ENCODE results near the gene MAEA. TPM values are rescaled to one million over a fixed set of nuclear protein-coding genes. Genes with fewer than 3 reads are reported as not detected.

MAEA gene
- total and polyA plus RNA-seq, 2 experiments from 2014 or later = 66.6 to 73.2 TPM

DNA sequence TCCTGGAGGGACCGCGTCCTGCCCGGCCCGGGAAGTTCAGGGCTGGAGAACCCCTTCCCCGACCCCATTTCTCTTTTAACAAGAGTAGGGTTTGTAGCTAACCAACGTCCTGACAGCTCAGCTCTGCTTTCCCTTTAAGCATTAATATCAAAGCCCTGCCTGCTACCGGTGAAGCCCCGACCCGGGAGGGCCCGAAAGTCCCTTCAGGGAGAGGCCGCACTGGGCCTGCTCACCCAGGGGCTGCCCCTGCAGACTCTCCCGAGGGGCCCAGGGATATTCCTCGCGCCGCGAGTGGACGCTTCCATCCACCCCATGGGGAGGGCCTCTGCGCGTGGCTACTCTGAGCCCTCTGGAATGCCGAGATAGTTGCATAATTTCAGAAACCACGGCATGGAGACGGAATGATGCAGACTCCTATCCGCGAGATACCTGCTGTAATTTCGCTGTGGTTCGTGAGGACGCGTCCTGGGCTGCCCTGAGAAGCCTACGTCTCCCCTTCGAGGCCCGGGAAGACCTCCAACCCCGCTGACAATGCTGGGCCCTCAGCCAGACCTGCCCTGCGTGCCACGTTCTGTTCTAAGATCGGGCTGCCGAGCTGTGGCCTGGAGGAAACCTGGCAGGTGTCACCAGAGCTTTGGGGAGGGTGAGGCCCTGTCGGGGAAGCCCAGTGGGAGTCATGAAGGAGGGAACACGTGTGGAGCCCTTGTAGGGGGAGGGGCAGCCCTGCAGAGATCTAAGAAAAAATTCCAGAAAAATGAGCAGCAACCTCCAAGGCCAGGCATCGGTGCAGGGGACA lies 39.8 kb upstream of the MAEA start:
- peaks cover 45% of the 10 kb centered on the region for H3K79me2 ChIP-seq
- peak; percentile 50 for DNase-seq (ENCODE audit: low spot score)
- no peaks in the 10 kb centered on the region for H3K9me3 ChIP-seq (ENCODE audit: low read depth)
- WGBS (ENCODE audit: low lambda C conversion rate, missing lambda C conversion rate) = 60% methylated on average over 38 of the region's 39 CpGs
- peaks cover 32% of the 10 kb centered on the region for H4K20me1 ChIP-seq (ENCODE audit: insufficient read depth, poor library complexity, severe bottlenecking)
- H3K27ac ChIP-seq = peak overlapping the region; percentile 99
- H3K9me2 ChIP-seq (replicated peaks; ENCODE audit: insufficient read depth) = no peaks in the 10 kb centered on the region
- no peaks in the 10 kb centered on the region for H3K27me3 ChIP-seq
- H3K4me1 ChIP-seq (ENCODE audit: insufficient read depth) = peaks cover 25% of the 10 kb centered on the region
- H2AFZ ChIP-seq = peak overlapping the region; percentile 35
- TF ChIP-seq EZH2phosphoT487 (IDR thresholded peaks at IDR 0.05; ENCODE audit: low read depth, severe bottlenecking, unreplicated experiment) (no peak), EZH2 (IDR thresholded peaks at IDR 0.05; ENCODE audit: borderline replicate concordance) (no peak)
- peak overlapping the region; percentile 85 for H3K4me3 ChIP-seq
- peak overlapping the region; percentile 97 for H3K4me2 ChIP-seq
- no peaks in the 10 kb centered on the region for H3K36me3 ChIP-seq (replicated peaks; ENCODE audit: insufficient read depth, low read depth)

DNA sequence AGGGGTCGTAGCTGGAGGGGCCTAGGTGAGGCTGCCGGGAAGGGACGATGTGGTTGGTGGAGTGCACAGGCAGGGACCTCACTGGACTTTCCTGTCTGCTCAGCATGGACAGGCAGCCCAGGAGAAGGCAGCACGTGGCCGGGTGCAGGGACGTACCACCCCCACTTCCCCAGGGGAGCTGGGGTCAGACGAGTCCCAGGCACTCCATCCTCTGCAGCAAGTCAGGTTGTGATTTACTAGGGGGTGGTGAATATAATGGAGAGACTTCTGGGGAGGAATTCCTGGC lies 39.2 kb upstream of the MAEA start:
- Histone ChIP-seq H3K27me3 (no peaks in the 10 kb centered on the region), H3K4me1 (ENCODE audit: insufficient read depth) (peaks cover 25% of the 10 kb centered on the region), H3K4me3 (no peak overlapping the region), H3K9me2 (replicated peaks; ENCODE audit: insufficient read depth) (no peaks in the 10 kb centered on the region), H3K27ac (no peak overlapping the region), H3K4me2 (peak overlapping the region; percentile 97), H3K79me2 (peaks cover 39% of the 10 kb centered on the region), H3K9me3 (ENCODE audit: low read depth) (no peaks in the 10 kb centered on the region), H4K20me1 (ENCODE audit: insufficient read depth, poor library complexity, severe bottlenecking) (peaks cover 26% of the 10 kb centered on the region), H2AFZ (no peak overlapping the region), H3K36me3 (replicated peaks; ENCODE audit: insufficient read depth, low read depth) (no peaks in the 10 kb centered on the region)
- 95% methylated on average over 7 of the region's 7 CpGs for WGBS (ENCODE audit: low lambda C conversion rate, missing lambda C conversion rate)
- DNase-seq (ENCODE audit: low spot score) = no peak
- TF ChIP-seq EZH2phosphoT487 (IDR thresholded peaks at IDR 0.05; ENCODE audit: low read depth, severe bottlenecking, unreplicated experiment) (no peak), EZH2 (IDR thresholded peaks at IDR 0.05; ENCODE audit: borderline replicate concordance) (no peak)
- TF ChIP-seq, protein P1, sequence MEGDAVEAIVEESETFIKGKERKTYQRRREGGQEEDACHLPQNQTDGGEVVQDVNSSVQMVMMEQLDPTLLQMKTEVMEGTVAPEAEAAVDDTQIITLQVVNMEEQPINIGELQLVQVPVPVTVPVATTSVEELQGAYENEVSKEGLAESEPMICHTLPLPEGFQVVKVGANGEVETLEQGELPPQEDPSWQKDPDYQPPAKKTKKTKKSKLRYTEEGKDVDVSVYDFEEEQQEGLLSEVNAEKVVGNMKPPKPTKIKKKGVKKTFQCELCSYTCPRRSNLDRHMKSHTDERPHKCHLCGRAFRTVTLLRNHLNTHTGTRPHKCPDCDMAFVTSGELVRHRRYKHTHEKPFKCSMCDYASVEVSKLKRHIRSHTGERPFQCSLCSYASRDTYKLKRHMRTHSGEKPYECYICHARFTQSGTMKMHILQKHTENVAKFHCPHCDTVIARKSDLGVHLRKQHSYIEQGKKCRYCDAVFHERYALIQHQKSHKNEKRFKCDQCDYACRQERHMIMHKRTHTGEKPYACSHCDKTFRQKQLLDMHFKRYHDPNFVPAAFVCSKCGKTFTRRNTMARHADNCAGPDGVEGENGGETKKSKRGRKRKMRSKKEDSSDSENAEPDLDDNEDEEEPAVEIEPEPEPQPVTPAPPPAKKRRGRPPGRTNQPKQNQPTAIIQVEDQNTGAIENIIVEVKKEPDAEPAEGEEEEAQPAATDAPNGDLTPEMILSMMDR (IDR thresholded peaks at IDR 0.05; ENCODE audit: poor library complexity) = no peak

GRCh38 chr4:1250921-1251772 lies 38.5 kb upstream of the MAEA start:
- peaks cover 20% of the 10 kb centered on the region for H3K4me1 ChIP-seq (ENCODE audit: insufficient read depth)
- no peak overlapping the region for H3K27ac ChIP-seq
- no peak overlapping the region for H3K4me3 ChIP-seq
- DNase-seq (ENCODE audit: low spot score) = peak; percentile 2
- no peak overlapping the region for H2AFZ ChIP-seq
- no peaks in the 10 kb centered on the region for H3K36me3 ChIP-seq (replicated peaks; ENCODE audit: insufficient read depth, low read depth)
- TF ChIP-seq, protein P1 (IDR thresholded peaks at IDR 0.05; ENCODE audit: poor library complexity) = no peak
- TF ChIP-seq EZH2 (IDR thresholded peaks at IDR 0.05; ENCODE audit: borderline replicate concordance) (no peak), EZH2phosphoT487 (IDR thresholded peaks at IDR 0.05; ENCODE audit: low read depth, severe bottlenecking, unreplicated experiment) (no peak)
- peaks cover 19% of the 10 kb centered on the region for H4K20me1 ChIP-seq (ENCODE audit: insufficient read depth, poor library complexity, severe bottlenecking)
- H3K9me2 ChIP-seq (replicated peaks; ENCODE audit: insufficient read depth) = no peaks in the 10 kb centered on the region
- peaks cover 33% of the 10 kb centered on the region for H3K79me2 ChIP-seq
- WGBS (ENCODE audit: low lambda C conversion rate, missing lambda C conversion rate) = 98% methylated on average over 33 of the region's 33 CpGs
- H3K4me2 ChIP-seq = no peak overlapping the region
- H3K27me3 ChIP-seq = no peaks in the 10 kb centered on the region
- H3K9me3 ChIP-seq (ENCODE audit: low read depth) = no peaks in the 10 kb centered on the region

DNA sequence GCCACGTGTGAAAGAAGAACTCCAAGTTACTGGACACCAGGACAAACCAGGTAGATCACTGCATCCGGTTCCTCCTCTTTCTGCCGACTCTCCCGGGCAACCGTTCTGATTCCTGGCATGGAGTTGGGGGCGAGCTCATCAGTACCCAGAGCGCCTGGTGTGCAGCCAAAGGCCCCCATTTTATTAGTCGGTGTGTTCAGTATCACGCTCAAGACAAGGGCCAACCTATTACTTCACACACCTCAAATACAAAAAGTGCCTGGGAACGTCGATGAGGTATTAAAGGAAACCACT lies 38.0 kb upstream of the MAEA start:
- no peak overlapping the region for H3K4me2 ChIP-seq
- TF ChIP-seq EZH2phosphoT487 (IDR thresholded peaks at IDR 0.05; ENCODE audit: low read depth, severe bottlenecking, unreplicated experiment) (no peak), EZH2 (IDR thresholded peaks at IDR 0.05; ENCODE audit: borderline replicate concordance) (no peak)
- TF ChIP-seq, protein P1 (IDR thresholded peaks at IDR 0.05; ENCODE audit: poor library complexity) = no peak
- no peak for DNase-seq (ENCODE audit: low spot score)
- peaks cover 14% of the 10 kb centered on the region for H4K20me1 ChIP-seq (ENCODE audit: insufficient read depth, poor library complexity, severe bottlenecking)
- no peak overlapping the region for H2AFZ ChIP-seq
- no peak overlapping the region for H3K27ac ChIP-seq
- WGBS (ENCODE audit: low lambda C conversion rate, missing lambda C conversion rate) = 97% methylated on average over 11 of the region's 11 CpGs
- no peak overlapping the region for H3K4me3 ChIP-seq
- no peaks in the 10 kb centered on the region for H3K27me3 ChIP-seq
- H3K9me2 ChIP-seq (replicated peaks; ENCODE audit: insufficient read depth) = no peaks in the 10 kb centered on the region
- no peaks in the 10 kb centered on the region for H3K9me3 ChIP-seq (ENCODE audit: low read depth)
- peaks cover 27% of the 10 kb centered on the region for H3K79me2 ChIP-seq
- no peaks in the 10 kb centered on the region for H3K36me3 ChIP-seq (replicated peaks; ENCODE audit: insufficient read depth, low read depth)
- peaks cover 14% of the 10 kb centered on the region for H3K4me1 ChIP-seq (ENCODE audit: insufficient read depth)
